HG02678 (cell line): ENCODE data around the gene FAM210B.
"Not testable (repeated sequence)": the region's sequence is repeated elsewhere in the genome, so short reads cannot be mapped to it uniquely, and the experiment has no call there.

ENCODE experiments used
- ATAC-seq: cut with Tn5 transposase; IDR thresholded peaks from one replicate; pipeline ENCODE4 v1.9.1; 2021; ENCODE audit warnings: mild to moderate bottlenecking, moderate library complexity; ENCODE audit not compliant: unreplicated experiment

Gene FAM210B, protein sequence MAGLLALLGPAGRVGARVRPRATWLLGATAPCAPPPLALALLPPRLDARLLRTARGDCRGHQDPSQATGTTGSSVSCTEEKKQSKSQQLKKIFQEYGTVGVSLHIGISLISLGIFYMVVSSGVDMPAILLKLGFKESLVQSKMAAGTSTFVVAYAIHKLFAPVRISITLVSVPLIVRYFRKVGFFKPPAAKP

DNA sequence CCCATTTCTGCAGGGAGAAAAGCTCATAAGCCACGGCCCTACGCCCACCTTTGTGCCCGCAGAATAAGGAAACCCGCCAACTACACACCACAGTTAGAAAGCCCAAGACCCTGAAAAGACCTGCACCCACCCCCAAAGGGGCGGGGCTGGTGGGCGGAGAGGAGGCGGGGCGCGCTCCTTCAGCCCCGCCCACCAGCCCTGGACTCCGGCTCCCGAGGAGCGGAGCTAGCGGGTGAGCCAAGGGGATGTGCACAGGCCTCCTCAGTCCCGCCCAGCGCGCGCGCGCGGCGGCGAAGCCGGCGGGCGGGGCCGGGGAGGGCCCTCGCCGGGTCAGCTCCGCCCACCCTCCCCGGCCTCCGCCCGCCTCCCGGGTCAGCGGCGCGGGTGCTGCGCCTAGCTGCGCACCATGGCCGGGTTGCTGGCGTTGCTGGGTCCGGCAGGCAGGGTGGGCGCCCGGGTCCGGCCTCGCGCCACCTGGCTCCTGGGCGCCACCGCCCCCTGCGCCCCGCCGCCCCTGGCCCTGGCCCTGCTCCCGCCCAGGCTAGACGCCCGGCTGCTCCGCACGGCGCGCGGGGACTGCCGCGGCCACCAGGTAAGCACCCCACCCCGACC is at the start of gene FAM210B:
Gene FAM210B, plus strand, starts transcription at position 375 of the 612 bp plus-strand sequence. Its CDS starts 32 bp downstream, at position 407.
- peak; percentile 98 for ATAC-seq

DNA sequence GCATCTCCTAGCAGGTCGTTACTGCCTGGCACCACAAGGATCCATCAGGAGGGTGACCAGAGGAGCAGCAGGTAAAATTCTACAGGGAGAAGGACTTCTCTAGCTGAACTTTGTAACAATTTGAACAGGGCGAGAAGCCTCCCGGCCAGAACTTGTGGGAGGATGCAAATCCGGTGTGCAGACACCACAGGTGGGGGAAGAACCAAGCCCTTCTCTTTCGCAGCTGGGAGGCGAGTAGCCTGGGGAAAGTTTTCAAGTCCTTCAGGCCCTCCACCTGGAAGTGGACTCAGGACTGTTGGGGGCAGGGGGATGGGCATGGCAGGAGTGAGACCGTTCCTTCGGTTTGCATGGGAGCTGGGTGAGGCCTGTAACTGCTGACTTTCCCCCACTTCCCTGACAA is 42.7 kb upstream of the FAM210B start:
- no peak for ATAC-seq

GRCh38 chr20:56316483-56316882 is 42.3 kb upstream of the FAM210B start:
- ATAC-seq: no peak

GRCh38 chr20:56322681-56323080 is 36.1 kb upstream of the FAM210B start:
- ATAC-seq: no peak

GRCh38 chr20:56323206-56323605 is 35.6 kb upstream of the FAM210B start:
- no peak for ATAC-seq

GRCh38 chr20:56323656-56324055 is 35.1 kb upstream of the FAM210B start:
- ATAC-seq: no peak

DNA sequence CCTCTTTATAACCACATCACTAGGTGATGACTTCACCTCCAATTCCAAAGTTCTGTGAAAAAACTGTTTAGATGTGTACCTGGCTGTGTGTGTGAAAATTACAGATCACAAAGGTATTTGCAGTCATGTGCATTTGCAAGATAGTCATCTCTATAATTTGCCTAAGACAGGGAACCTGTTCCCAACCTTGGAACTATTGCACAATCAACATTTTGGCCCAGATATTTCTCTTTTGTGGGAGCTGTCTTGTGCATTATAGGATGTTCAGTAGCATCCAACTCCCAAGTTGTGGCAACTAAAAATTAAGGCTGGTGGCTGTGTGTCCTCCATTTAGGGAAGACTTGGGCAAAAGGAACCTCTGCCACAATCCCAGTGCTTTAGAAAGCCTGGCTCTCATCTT is 34.0 kb upstream of the FAM210B start:
- ATAC-seq: no peak

GRCh38 chr20:56328861-56329260 is 29.9 kb upstream of the FAM210B start:
- no peak for ATAC-seq

GRCh38 chr20:56336709-56337108 is 22.1 kb upstream of the FAM210B start:
- ATAC-seq: not testable (repeated sequence)

DNA sequence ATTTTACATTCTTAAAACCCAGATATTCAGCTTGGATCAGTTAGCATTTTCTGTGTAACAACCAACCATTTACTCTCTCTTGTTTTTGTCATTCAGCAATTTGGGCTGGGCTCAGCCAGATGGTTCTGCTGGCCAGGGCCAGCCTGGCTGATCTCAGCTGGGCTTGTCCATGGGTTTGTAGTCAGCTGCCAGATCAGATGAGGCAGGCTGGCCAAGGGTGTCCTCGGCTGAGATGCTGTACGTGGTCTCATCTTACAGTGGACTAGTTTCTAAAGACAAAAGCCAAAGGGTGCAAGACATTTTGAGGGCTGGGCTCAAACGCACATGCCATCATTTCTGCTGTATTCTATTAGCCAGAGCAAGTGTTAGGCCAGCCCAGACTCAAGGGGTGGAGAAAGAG is 16.0 kb upstream of the FAM210B start:
- no peak for ATAC-seq

DNA sequence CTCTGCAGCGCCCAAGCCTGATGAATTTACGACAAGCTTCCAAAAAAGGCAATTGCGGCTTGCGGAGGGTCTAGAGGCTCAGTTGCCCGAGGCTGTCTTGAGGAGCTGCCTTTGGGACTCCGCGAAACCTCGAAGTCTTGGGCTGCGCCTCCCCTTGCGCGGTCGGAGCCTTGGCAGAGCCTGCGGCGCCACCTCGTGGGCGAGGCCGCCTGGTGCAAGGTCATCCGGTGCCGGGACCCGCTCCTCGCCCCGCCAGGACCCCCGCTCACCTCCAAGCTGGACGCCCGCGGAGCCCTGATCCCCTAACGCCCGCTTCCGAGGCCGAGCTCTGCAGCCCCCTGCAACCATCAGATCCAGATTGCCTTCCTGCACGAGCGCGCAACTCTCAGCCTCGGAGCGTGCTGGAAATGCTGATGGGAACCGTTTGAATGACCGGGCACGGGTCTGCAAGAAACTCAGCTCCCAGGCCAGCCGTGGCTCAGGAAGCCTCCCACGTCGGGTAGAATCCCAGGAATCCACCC is 14.9 kb upstream of the FAM210B start:
- peak; percentile 60 for ATAC-seq

DNA sequence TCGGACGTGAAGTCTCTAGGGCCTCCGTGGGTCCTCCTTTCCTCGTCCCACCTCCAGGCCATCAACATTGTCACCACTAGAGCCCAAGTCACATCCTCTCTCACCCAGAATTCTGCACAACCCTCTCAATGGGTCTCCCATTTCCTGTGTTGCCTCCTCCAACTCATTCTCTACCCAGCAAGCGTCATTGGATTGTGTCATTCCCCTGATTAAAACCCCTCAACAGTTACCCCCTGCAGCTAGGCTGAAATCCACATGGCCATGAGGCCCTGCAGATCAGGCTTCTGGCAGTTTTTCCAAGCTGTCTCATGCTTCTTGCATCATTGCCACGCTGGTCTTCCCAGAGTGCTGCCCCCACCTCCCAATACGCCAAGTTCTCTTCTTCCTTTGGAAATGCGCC is 12.9 kb upstream of the FAM210B start:
- no peak for ATAC-seq

DNA sequence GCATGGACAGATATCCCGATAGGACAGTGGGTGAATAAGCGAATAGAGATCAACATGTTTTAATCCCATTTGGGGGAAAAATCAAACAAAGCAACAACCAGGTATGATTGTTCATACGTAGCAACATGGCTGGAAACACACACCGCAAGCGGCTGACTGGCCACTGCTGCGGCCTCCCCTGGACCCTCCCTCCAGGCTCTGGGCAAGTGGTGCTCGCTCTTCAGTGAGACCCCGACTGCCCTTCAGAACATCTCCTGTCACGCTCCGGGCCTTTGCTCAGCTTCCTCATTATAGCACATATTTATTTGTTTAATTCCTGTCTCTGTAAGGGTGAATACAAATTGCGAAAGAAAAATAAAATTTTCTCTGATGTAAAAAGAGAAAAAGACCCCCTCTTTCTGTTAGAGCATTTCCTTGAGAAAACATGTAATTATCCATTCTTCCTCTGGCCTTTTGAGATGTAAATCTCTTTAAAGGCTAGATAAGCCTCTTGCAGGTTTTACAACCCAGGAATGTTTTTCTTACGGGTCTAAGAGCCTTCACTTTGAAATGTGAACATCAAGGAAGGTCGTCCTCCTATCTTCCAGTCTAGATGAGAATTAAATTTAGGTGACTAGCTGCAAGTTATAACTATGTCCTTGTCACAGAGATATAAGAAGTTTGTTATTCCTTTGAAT is 11.0 kb upstream of the FAM210B start:
- ATAC-seq: no peak

DNA sequence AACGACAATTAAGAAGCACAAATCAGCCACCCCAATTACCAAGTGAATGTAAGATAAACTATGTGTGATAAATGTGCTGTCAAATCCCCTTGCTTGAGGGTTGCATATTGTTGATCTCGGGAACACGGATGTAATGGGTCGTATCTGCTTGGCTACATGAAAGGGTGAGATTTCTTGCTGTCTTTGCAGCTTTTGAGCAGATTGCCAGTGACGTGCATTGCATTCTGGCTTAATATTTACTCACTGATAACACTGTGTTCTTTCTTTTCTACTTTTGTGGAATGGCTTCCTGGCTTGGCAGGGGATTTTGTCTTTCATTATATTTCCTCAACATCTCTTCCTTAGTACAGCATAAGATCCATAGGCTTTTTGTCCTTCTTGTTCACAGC is 10.5 kb upstream of the FAM210B start:
- no peak for ATAC-seq

- ATAC-seq: no peak
These were observed 10.0 kb upstream of the FAM210B start for GRCh38 chr20:56348746-56349145.

DNA sequence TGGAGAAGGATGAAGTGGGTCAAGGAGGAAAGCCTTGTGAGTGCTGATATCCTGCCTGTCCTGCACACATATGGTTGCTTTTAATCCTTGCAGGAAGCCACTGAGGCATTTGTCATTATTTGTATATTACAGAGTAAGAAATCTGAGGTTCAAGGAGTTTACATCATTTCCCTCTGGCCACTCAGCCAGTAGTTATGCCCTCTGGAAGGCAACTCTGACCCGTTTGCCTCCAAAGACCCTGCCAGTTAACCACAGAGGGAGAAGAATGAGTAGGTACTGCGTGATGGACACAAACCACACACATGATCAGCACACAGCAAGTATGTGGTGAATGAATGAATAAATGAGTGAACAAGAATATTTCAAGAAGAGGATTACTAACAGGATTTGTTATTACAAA is 7.9 kb upstream of the FAM210B start:
- ATAC-seq: no peak

- ATAC-seq: no peak
These were observed 6.3 kb upstream of the FAM210B start for GRCh38 chr20:56352345-56353055.

GRCh38 chr20:56353356-56353755 is 5.4 kb upstream of the FAM210B start:
- no peak for ATAC-seq

DNA sequence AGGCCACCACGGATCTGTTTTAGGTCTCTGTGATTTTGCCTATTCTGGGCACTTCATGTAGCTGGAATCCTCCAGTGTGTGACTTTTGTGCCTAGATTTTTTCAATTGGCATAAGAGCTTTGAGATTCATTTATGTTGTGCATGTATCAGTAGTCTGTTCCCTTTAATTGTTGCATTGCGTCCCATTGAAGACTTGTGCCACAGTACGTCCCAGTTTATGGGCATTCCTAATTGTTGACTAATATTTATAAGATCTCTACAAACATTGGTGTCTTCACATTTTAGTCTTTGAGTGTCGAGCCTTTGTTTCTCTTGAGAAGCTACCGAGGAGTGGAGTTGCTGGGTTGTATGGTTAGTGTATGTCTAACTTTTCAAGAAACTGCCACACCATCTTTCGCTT is 704 bp upstream of the FAM210B start:
- ATAC-seq: no peak

DNA sequence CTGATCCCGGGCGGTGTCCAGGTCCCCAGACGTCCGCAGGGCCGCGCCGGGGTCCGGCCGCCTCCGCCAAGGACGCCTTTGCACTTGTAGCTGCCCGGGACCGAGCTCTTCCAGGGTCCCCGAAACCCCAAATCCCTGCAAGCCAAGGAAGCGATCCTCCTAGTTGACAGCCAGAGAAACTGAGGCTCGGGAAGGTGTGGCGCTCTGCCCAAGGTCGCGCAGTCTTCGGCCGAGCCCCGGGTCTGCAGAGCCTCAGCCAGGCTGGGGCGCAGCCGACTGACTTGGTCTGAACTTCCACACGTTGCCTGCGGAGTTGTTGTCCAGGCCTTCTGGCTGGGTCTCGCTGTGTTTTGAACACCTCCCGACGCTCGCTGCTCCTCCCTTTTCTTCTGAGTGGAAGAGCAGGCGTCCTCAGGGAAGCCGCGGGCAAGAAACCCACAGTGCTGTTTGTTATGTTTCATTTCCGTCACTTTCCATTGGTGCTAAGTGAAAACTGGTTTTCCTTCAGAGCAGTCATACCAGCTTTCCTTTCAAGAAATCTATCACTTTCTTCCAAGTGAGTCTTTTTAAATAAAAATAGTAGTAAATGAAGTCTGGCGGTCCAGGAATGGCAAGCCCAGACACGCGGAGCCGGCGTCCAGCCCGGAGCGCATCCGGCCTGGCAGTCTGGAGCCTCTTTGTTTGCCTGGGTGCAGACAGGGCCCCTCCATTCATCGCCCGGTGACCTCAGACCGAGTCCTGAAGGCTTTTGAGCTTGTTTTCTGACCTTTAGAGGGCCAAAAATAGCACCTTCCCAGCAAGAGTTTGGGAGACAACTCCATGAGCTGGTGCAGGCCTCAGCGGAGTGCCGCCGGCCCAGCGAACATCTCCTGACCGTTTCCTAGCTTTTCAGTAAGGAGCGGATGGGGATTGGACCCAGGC is 698 bp downstream of the FAM210B start:
- peak; percentile 12 for ATAC-seq
